Measurements from ENCODE around the gene ERAL1.
"Not testable (repeated sequence)": the region's sequence is repeated elsewhere in the genome, so short reads cannot be mapped to it uniquely, and the experiment has no call there.

Gene ERAL1

DNA sequence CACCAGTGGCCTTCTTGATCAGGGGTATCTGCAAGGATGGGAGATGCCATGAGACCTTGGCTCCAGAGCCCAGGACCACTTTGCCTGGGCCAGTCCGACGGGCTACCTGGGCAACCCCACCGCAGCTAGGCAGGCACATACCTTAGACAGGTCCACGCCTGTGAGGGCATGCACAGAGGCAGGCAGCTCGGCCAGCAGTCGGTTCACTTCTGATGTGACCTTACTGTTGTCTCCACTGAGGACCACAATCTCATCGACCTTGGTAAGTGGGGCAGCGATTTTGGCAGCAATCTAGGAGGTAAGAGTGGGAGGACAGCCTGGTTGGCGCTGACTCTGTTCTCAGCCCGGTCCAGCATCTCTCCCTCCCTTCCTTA, 25.7 kb downstream of the ERAL1 start:
- no peak for ATAC-seq
- Mint-ChIP-seq H3K4me3 (no peak overlapping the region), H3K27ac (no peak overlapping the region), H3K27me3 (no peaks in the 10 kb centered on the region), H3K36me3 (ENCODE audit: low read depth) (peaks cover 20% of the 10 kb centered on the region), H3K9me3 (no peaks in the 10 kb centered on the region), H3K4me1 (peaks cover 29% of the 10 kb centered on the region)
- DNase-seq, result no peak

DNA sequence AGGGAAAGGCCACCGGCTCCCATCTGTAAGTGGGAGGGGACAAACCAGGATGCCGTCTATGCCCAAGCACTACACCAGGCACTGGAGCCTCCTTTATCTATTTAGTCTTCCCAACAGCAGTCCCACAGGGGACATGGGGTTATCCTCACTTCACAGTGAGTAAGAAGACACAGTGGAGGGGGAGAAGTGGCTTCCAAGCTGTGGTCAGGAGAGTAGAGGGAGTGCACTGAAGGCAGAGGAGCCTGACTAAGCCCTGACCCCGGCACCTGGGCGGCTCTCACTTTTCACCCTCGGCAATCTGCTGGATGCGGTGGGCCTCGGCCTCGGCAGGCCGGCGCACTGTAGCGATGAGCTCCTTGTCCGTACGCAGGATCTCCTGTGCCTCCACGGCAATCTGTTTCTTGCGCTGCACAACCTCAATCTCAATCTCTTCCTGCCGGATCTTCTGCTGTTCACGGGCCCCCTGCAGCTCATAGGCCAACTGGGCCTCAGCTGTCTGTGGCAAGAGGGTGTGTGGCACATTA, 26.8 kb downstream of the ERAL1 start:
- Mint-ChIP-seq H3K27me3 (no peaks in the 10 kb centered on the region), H3K4me1 (peaks cover 19% of the 10 kb centered on the region), H3K9me3 (no peaks in the 10 kb centered on the region), H3K36me3 (ENCODE audit: low read depth) (peaks cover 20% of the 10 kb centered on the region), H3K27ac (no peak overlapping the region), H3K4me3 (no peak overlapping the region)
- ATAC-seq, result no peak
- no peak for DNase-seq

DNA sequence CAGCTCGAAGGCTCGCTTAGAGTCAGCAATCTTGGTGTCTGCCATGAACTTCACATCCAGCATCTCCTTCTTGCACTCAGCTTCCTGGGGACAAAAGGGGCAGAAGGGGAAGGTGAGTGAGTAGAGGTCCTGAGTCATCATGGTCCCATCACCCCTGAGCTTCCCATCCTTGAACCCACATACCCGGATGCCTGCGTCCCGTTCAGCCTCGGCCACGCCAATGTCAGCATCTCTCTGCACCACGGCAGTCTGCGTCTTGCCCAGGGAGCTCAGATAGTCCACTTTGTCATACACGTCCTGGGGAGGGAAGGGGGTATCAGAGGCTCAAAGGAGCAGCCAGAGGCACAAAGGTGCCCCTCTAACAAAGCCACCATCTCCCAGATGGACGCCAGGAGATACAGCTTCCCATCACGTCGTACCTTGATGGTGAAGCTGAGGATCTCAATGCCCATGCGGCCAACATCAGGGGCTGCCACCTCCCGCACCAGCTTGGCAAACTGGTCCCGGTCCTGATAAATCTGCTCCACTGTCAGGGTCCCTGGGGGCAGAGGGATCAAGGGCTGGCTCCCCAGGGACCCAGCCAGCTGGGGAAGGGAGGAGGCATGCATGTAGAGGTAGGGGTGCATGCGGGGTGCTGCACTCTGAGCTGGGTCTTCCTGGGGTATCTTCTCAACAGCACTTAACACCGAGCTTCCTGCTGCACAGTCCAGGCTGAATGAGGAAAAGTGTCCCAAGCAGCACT, 27.5 kb downstream of the ERAL1 start:
- Mint-ChIP-seq H3K27ac (no peak overlapping the region), H3K4me1 (peaks cover 11% of the 10 kb centered on the region)

DNA sequence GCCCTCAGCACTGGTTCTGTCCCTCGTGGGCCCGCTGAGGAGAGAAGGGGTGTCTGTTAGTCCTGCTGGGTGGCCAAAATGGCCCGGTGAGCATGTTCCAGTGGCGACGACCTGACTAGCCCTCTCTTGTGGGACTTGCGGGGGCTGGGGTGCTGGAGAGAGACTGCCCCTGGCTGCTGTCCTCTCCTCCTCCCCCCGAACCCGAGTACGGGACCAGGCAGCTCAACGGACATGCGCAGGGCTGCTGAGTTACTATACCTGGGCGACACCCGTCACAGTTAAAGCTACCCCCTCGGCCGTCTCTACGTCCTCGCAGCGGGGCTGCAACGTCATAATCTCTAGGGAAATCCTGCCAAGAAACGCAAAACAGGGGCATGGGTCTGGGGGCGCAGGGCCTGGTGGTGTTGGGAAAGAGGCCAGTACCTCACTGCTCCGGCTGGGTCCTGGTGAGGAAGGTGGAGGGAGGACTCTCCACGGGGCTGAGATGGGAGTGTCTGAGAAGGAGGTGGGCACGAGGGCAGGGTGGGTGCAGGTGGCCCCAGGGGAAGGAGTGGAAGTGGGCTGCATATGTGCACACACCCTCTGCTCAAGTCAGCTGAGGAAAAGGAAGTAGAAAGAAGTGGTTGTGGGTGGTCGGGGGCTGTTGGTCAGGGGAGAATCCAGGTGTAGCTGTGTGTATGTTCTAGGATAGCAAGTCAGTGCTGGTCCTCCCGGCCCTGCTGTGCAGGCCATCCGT, 29.3 kb downstream of the ERAL1 start:
- no peaks in the 10 kb centered on the region for H3K9me3 Mint-ChIP-seq
- no peak overlapping the region for H3K27ac Mint-ChIP-seq
- ATAC-seq (no peak), DNase-seq (no peak)
- no peak overlapping the region for H3K4me3 Mint-ChIP-seq
- H3K27me3 Mint-ChIP-seq, result no peaks in the 10 kb centered on the region
- H3K4me1 Mint-ChIP-seq, result peaks cover 8% of the 10 kb centered on the region
- peaks cover 15% of the 10 kb centered on the region for H3K36me3 Mint-ChIP-seq (ENCODE audit: low read depth)

More for the DNA sequence above, 27.5 kb downstream of the ERAL1 start:
- DNase-seq (no peak), ATAC-seq (no peak)
- Mint-ChIP-seq H3K4me3 (no peak overlapping the region), H3K27me3 (no peaks in the 10 kb centered on the region), H3K9me3 (no peaks in the 10 kb centered on the region), H3K36me3 (ENCODE audit: low read depth) (peaks cover 20% of the 10 kb centered on the region)

- DNase-seq (no peak), ATAC-seq (no peak)
- Mint-ChIP-seq H3K4me1 (peaks cover 15% of the 10 kb centered on the region), H3K9me3 (no peaks in the 10 kb centered on the region), H3K27me3 (no peaks in the 10 kb centered on the region), H3K4me3 (no peak overlapping the region), H3K36me3 (ENCODE audit: low read depth) (peaks cover 9% of the 10 kb centered on the region), H3K27ac (no peak overlapping the region)
Observed at GRCh38 chr17:28885363-28885762, 30.5 kb downstream of the ERAL1 start.

DNA sequence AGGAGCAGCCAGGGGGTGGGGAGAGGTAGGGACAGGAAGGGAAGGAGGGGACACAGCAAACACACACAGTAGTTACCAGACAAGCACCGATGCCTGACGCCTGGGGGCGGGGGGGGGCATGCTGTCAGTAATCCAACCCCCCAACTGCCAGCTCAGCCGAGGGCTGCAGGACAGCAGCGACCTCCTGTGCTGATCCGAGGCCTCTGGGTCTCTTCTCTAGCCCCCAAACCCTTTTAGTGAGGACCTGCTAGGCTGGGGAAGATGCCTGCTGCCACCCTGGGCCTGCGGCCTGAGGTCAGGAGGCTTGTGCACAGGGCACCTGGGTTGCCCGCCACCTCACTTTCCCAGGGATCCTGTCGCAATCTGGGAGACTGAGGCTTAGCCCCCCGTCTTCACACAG, 31.1 kb downstream of the ERAL1 start:
- H3K4me3 Mint-ChIP-seq, result no peak overlapping the region
- ATAC-seq (no peak), DNase-seq (no peak)
- H3K27ac Mint-ChIP-seq, result no peak overlapping the region
- H3K36me3 Mint-ChIP-seq (ENCODE audit: low read depth), result peaks cover 9% of the 10 kb centered on the region
- H3K4me1 Mint-ChIP-seq, result peaks cover 21% of the 10 kb centered on the region
- no peaks in the 10 kb centered on the region for H3K27me3 Mint-ChIP-seq
- H3K9me3 Mint-ChIP-seq, result no peaks in the 10 kb centered on the region

DNA sequence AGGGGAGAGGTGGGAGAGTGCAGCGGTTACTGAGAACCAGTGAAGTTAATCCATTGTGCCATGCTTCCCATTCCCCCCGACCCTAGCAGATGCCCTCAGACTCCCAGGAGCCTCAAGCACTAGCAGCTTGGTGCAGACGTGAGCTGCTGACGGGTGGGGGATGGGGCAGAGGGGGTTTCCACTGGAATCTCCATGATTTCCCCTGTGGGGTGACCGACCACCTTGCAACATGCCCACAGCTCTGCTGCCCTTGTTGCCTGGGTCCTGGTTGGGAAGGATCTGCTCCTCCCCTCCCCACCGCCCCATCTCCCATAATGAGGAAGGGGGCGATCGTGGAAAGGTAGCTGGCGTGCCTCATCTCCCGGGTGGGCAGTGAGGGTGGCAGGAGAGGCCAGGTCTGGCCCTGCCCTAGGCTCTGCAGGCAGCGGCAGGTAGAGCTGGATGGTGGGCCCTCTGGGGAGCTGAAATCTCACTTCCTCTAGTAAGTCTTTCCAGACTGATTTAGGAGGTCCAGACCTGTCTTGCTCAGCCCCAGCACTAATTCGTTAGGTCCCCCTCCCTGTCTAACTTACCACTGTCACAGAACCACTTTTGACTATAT, 33.2 kb downstream of the ERAL1 start:
- DNase-seq (no peak), ATAC-seq (no peak)
- Mint-ChIP-seq H3K27me3 (no peaks in the 10 kb centered on the region), H3K4me1 (peaks cover 39% of the 10 kb centered on the region), H3K4me3 (no peak overlapping the region), H3K27ac (peak overlapping the region; percentile 65), H3K36me3 (ENCODE audit: low read depth) (peaks cover 7% of the 10 kb centered on the region), H3K9me3 (no peaks in the 10 kb centered on the region)

DNA sequence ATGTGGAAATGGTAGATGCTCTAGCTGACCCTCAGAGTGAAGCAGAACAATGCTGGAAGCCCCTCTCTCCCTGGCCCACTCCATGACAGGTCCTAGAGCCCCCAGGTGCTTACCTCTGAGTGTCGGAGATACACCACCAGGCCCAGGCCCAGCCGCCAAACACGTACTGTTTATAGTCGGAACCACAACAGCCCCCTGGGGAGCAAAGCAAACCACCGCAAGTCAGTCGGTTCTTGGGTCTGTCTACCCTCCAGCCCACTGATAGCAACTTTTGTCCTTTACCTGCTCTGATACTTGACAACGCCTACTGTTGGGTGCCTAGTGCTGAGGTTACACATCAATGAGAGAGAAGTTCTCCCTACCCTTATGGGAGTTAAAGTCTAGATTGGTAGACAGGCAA, 34.0 kb downstream of the ERAL1 start:
- no peaks in the 10 kb centered on the region for H3K27me3 Mint-ChIP-seq
- no peak for ATAC-seq
- H3K4me3 Mint-ChIP-seq, result no peak overlapping the region
- no peaks in the 10 kb centered on the region for H3K9me3 Mint-ChIP-seq
- peaks cover 11% of the 10 kb centered on the region for H3K36me3 Mint-ChIP-seq (ENCODE audit: low read depth)
- peak overlapping the region; percentile 50 for H3K27ac Mint-ChIP-seq
- DNase-seq, result no peak
- peaks cover 48% of the 10 kb centered on the region for H3K4me1 Mint-ChIP-seq

DNA sequence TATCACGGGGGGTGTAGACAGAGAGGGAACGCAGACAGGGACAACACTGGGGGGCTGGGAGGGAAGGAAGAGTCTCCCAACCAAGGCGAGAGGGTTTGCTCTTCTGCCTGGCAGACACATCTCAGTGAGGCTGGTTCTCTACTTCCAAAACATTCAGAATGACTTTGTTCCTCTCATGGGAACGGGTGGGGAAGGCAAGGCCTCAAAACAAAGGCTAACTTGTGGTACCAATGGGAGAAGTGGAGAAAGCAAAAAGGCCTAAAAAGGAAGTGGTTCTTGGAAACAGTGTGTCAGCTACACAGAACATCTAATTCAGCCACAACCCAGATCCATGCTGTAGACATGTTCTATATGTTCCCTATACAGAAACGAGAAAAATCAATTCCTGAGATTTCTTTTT, 35.2 kb downstream of the ERAL1 start:
- H3K4me3 Mint-ChIP-seq, result no peak overlapping the region
- DNase-seq (no peak), ATAC-seq (no peak)
- H3K9me3 Mint-ChIP-seq, result no peaks in the 10 kb centered on the region
- H3K27me3 Mint-ChIP-seq, result no peaks in the 10 kb centered on the region
- H3K36me3 Mint-ChIP-seq (ENCODE audit: low read depth), result peaks cover 9% of the 10 kb centered on the region
- peak overlapping the region; percentile 19 for H3K27ac Mint-ChIP-seq
- peaks cover 55% of the 10 kb centered on the region for H3K4me1 Mint-ChIP-seq

DNA sequence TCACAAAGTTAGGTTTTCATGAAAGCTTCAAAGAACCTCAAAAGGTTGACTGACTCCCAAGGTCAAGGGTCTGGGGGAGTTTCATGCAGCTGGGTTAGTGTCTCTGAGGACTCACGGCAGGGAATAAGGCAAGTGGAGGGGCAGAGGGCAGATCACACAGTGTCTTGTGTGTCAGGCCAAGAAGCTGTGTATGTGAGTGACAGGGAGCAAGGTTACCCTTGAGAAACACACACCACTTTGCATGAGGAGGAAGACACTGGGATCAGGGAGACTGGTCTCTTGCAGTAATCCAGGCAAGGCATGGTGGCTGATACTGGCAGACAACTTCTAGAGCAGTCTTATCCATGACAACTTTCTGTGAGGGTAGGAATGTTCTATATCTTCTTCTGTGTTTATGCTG, 36.4 kb downstream of the ERAL1 start:
- peaks cover 66% of the 10 kb centered on the region for H3K4me1 Mint-ChIP-seq
- H3K9me3 Mint-ChIP-seq, result no peaks in the 10 kb centered on the region
- H3K36me3 Mint-ChIP-seq (ENCODE audit: low read depth), result peaks cover 9% of the 10 kb centered on the region
- H3K27me3 Mint-ChIP-seq, result no peaks in the 10 kb centered on the region
- ATAC-seq (no peak), DNase-seq (no peak)
- H3K27ac Mint-ChIP-seq, result peak overlapping the region; percentile 45
- H3K4me3 Mint-ChIP-seq, result no peak overlapping the region

DNA sequence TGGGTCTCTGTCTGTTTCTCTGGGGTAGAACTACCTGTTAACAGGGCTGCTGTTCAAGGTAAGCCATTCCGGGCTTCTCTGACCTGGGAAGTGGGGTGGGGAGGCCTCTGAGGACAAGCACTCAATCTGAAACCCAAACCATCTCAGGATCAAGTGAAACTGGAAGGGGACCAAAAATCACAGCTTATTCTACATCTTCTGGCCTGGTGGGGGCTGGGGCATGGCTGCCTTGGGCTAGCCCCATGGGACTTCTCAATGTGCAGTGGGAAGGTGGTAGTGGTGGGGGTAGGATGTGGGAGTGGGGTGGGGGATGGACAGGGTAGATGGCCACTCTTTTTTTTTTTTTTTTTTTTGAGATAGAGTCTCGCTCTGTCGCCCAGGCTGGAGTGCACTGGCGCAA, 37.2 kb downstream of the ERAL1 start:
- Mint-ChIP-seq H3K4me1 (peaks cover 73% of the 10 kb centered on the region), H3K36me3 (ENCODE audit: low read depth) (peaks cover 9% of the 10 kb centered on the region), H3K27me3 (no peaks in the 10 kb centered on the region), H3K4me3 (no peak overlapping the region), H3K9me3 (no peaks in the 10 kb centered on the region), H3K27ac (peak overlapping the region; percentile 45)
- ATAC-seq, result no peak
- DNase-seq, result no peak

DNA sequence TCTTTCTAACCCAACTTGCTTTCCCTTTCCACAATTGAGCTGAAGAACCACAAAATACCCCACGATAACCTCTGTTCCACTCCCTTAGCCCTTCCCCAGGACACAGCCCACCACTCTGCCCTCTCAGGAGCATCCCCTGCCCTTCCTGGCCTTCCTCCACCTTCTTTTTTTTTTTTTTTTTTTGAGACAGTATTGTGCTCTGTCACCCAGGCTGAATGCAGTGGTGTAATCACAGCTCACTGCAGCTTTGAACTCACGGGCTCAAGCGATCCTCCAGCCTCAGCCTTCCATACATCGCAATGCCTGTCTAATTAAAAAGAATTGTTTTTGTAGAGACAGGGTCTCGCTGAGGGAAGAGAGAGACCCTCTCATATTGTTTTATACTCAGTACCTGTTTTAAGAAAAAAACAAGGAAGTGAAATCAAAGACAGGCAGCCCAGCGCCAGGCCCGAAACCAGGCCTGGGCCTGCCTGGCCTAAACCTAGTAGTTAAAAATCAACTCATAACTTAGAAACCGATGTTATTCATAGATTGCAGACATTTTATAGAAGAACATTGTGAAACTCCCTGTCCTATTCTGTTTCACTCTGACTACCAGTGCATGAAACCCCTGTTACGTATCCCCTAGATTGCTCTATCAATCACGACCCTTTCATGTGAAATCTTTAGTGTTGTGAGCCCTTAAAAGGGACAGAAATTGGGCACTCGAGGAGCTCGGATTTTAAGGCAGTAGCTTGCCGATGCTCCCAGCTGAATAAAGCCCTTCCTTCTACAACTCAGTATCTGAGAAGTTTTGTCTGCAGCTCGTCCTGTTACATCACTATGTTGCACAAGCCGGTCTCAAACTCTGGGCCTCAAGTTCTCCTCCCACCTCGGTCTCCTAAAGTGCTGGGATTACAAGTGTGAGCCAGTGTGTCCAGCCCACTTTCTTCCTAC, 38.7 kb downstream of the ERAL1 start:
- DNase-seq; H3K36me3 Mint-ChIP-seq (ENCODE audit: low read depth); H3K9me3 Mint-ChIP-seq; H3K27me3 Mint-ChIP-seq: not testable (repeated sequence)
- peaks cover 78% of the 10 kb centered on the region for H3K4me1 Mint-ChIP-seq
- ATAC-seq, result peak; percentile 17
- peak overlapping the region; percentile 77 for H3K4me3 Mint-ChIP-seq
- peak overlapping the region; percentile 99 for H3K27ac Mint-ChIP-seq

DNA sequence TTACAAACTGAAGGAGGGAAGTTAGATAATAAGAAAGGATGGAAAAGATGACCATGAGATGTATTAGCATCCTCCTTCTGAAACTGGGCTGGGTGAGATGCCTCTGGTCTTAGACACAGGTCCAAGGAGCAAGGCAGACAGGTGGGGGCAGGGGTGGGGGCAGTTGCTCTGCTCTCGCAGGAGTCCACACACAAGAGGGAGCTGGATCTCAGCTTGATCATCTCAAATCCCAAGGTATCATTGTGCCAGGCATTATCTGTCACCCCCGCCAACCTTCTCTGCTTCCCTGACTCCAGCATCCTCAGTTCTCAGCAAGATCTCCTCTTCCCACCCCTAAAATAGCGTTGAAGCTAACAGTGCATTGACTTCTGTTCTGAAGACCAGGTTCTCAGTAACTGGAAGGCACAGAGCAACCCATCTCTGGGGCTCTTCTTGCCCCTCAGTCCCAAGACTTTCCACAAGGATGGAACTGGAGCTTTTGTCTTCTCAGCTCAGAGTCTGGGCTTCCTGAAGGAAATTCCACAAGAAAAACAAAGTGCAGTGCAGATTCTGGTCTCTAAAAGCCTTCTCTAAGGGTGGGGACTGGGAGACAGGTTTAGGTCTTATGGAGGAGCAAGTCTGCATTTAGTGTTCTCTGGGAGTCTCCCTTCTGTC, 41.1 kb downstream of the ERAL1 start:
- H3K4me1 Mint-ChIP-seq, result peaks cover 75% of the 10 kb centered on the region
- ATAC-seq, result no peak
- H3K36me3 Mint-ChIP-seq (ENCODE audit: low read depth), result peaks cover 23% of the 10 kb centered on the region
- peak overlapping the region; percentile 89 for H3K4me3 Mint-ChIP-seq
- no peaks in the 10 kb centered on the region for H3K27me3 Mint-ChIP-seq
- no peaks in the 10 kb centered on the region for H3K9me3 Mint-ChIP-seq
- H3K27ac Mint-ChIP-seq, result peak overlapping the region; percentile 93
- no peak for DNase-seq

DNA sequence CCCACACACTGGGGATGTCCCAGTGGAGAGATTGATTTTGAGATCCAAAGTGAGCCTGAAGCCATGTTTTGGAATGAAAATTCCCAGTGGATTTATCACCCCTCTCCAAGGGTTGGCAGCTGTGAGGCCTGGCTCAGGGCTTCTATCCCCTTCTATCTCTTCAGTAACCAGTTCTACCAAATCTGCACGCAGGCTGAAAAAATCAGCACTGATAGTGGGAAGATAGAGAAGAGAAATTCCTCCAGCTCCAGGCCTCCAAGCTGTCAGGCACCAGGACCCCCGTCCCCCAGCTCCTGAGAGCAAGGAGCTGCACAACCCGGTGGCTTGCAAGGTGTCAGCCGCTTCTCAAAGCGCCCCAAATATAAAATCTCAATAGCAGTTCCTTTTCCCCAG, 41.7 kb downstream of the ERAL1 start:
- Mint-ChIP-seq H3K4me3 (peak overlapping the region; percentile 89), H3K27me3 (no peaks in the 10 kb centered on the region), H3K27ac (peak overlapping the region; percentile 93), H3K9me3 (no peaks in the 10 kb centered on the region), H3K36me3 (ENCODE audit: low read depth) (peaks cover 23% of the 10 kb centered on the region), H3K4me1 (peaks cover 71% of the 10 kb centered on the region)
- ATAC-seq, result no peak
- no peak for DNase-seq
